Stimulated activated naive CD8-positive, alpha-beta T cell treated with anti-CD3 and anti-CD28 coated beads, Interleukin-15, amount 100 ng/mL, for 72 hours (primary cell): ENCODE results near the gene P2RY11.

Experiments used
- ATAC-seq: fragments of 150-1000 bp; cut with Tn5 transposase; 2 replicates; pipeline ENCODE4 v1.10.0; 2021; ENCODE audit warnings: mild to moderate bottlenecking, moderate library complexity
- DNase-seq, 2 donors: peaks; one replicate each; pipeline ENCODE4 v3.0.0; 2021 to 2022
- H3K27ac Mint-ChIP-seq, 2 donors: one replicate each; pipeline ENCODE4 v1.8.0; 2022; ENCODE audit warnings: mild to moderate bottlenecking in 2 of 2, mixed read lengths in 2 of 2, moderate library complexity in 2 of 2
- H3K27me3 Mint-ChIP-seq: one replicate; pipeline ENCODE4 v1.8.0; 2022; ENCODE audit warnings: mixed read lengths
- H3K4me1 Mint-ChIP-seq: one replicate; pipeline ENCODE4 v1.8.0; 2022; ENCODE audit warnings: mild to moderate bottlenecking, mixed read lengths
- H3K4me3 Mint-ChIP-seq, 2 donors: one replicate each; pipeline ENCODE4 v1.8.0; 2022; ENCODE audit warnings: mild to moderate bottlenecking in 2 of 2, mixed read lengths in 2 of 2, moderate library complexity in 1 of 2
- H3K9me3 Mint-ChIP-seq, 2 donors: one replicate each; pipeline ENCODE4 v1.8.0; 2022; ENCODE audit warnings: mixed read lengths in 2 of 2

The P2RY11 gene

DNA sequence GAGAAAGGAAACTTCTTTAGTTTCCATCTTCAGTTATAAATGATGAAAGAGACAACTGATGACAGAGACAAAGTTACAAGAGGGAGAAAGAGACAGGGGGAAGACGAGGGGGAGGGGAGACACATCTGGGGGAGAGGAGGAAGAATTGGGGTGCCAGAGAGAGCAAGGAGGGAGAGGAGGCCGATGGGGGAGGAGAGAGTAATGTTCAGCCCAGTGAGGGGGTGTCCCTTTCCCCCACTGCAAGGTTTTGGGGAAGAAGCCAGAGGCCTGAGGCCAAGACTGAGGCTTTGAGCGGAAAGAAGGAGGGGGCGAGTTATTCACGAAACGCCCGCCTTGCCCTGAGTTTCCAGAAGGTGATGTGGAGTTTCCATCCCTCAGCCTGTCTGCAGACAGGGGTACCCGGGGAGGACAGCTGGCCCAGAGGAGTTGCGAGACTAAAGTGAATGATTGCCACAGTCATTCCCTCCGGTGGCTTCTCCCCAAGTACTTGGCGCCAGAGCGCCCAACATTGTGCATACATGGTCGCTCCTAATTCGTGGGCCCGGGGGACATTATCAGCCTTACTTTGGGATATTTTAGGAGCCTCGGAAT, 5.9 kb upstream of the P2RY11 start:
- DNase-seq (peak; percentile 91 to 92), ATAC-seq (peak; percentile 65)
- H3K9me3 Mint-ChIP-seq, result no peaks in the 10 kb centered on the region
- H3K4me3 Mint-ChIP-seq, result peak overlapping the region; percentile 84 to 89
- H3K4me1 Mint-ChIP-seq, result peaks cover 90% of the 10 kb centered on the region
- no peaks in the 10 kb centered on the region for H3K27me3 Mint-ChIP-seq
- peak overlapping the region; percentile 99 to 100 for H3K27ac Mint-ChIP-seq

DNA sequence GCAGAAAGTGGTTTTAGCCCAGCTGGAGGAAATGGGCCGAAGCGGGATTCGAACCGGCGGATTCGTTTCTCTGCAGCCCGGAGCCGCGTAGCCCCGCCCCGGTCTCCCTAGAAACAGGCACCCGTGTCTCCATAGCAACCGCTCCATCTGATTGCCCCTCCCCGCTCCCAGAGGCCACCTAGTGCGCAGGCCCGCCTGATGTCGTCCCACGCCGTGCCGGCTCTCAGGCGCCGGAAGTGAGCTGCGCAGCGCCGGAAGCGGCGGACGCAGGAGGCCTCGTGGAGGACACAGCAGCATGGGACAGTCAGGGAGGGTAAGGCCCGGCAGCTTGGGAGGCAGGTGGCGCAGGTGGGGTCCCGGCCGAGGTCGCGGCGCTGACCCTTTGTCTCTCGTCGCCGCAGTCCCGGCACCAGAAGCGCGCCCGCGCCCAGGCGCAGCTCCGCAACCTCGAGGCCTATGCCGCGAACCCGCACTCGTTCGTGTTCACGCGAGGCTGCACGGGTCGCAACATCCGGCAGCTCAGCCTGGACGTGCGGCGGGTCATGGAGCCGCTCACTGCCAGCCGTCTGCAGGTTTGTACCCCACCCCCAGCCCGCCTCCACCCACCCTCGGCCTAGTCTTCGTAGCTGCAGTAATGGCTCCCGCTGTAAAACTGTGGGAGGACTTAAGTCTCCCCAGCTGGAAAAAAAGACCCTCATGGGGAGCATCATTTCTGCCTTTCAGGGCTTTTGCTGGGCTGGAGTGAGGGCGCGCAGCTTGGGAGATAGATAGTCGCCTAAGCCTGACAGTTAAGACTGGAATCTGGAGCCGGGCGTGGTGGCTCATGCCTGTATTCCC, 5.2 kb upstream of the P2RY11 start, which contains the start of gene PPAN:
Gene PPAN (plus strand): TSS at position 263 of the 837 bp plus-strand sequence. CDS start 33 bp downstream, at position 296.
- Mint-ChIP-seq H3K9me3 (no peaks in the 10 kb centered on the region), H3K4me3 (peak within 1 kb of the TSS; percentile 84 to 89), H3K27ac (peak within 1 kb of the TSS; percentile 99 to 100), H3K4me1 (peaks cover 90% of the 10 kb centered on the region), H3K27me3 (no peaks in the 10 kb centered on the region)
- peak; percentile 76 for ATAC-seq
- DNase-seq, result peak; percentile 97 to 99

GRCh38 chr19:10107254-10107653, 4.2 kb upstream of the P2RY11 start:
- no peak for ATAC-seq
- Mint-ChIP-seq H3K9me3 (no peaks in the 10 kb centered on the region), H3K4me1 (peaks cover 90% of the 10 kb centered on the region), H3K27ac (peak overlapping the region; percentile 96 to 99), H3K27me3 (no peaks in the 10 kb centered on the region), H3K4me3 (peak overlapping the region; percentile 84 to 89)
- DNase-seq, result no peak

- H3K27ac Mint-ChIP-seq, result peak overlapping the region; percentile 69 to 96
These were observed 3.6 kb upstream of the P2RY11 start for GRCh38 chr19:10107817-10108367.

GRCh38 chr19:10109528-10109927, 2.0 kb upstream of the P2RY11 start:
- H3K27me3 Mint-ChIP-seq, result no peaks in the 10 kb centered on the region
- H3K27ac Mint-ChIP-seq, result peak overlapping the region in 1 of 2 donors; percentile 76
- H3K4me3 Mint-ChIP-seq, result peak overlapping the region; percentile 40 to 87
- H3K4me1 Mint-ChIP-seq, result peaks cover 93% of the 10 kb centered on the region
- no peaks in the 10 kb centered on the region for H3K9me3 Mint-ChIP-seq
- no peak for DNase-seq
- ATAC-seq, result no peak

More at GRCh38 chr19:10107817-10108367, 3.6 kb upstream of the P2RY11 start:
- Mint-ChIP-seq H3K27me3 (no peaks in the 10 kb centered on the region), H3K9me3 (no peaks in the 10 kb centered on the region), H3K4me3 (peak overlapping the region; percentile 84 to 89), H3K4me1 (peaks cover 90% of the 10 kb centered on the region)
- DNase-seq (no peak), ATAC-seq (no peak)

GRCh38 chr19:10110076-10110971, 1.2 kb upstream of the P2RY11 start:
- Mint-ChIP-seq H3K9me3 (no peaks in the 10 kb centered on the region), H3K27ac (peak overlapping the region; percentile 43 to 70), H3K4me1 (peaks cover 91% of the 10 kb centered on the region), H3K27me3 (no peaks in the 10 kb centered on the region), H3K4me3 (peak overlapping the region; percentile 59 to 87)
- no peak for ATAC-seq
- DNase-seq, result no peak

GRCh38 chr19:10110972-10111317, 548 bp upstream of the P2RY11 start:
- H3K9me3 Mint-ChIP-seq, result no peaks in the 10 kb centered on the region
- DNase-seq (no peak), ATAC-seq (no peak)
- H3K27ac Mint-ChIP-seq, result peak overlapping the region; percentile 43 to 70
- H3K27me3 Mint-ChIP-seq, result no peaks in the 10 kb centered on the region
- H3K4me1 Mint-ChIP-seq, result peaks cover 90% of the 10 kb centered on the region
- peak overlapping the region; percentile 59 to 87 for H3K4me3 Mint-ChIP-seq

DNA sequence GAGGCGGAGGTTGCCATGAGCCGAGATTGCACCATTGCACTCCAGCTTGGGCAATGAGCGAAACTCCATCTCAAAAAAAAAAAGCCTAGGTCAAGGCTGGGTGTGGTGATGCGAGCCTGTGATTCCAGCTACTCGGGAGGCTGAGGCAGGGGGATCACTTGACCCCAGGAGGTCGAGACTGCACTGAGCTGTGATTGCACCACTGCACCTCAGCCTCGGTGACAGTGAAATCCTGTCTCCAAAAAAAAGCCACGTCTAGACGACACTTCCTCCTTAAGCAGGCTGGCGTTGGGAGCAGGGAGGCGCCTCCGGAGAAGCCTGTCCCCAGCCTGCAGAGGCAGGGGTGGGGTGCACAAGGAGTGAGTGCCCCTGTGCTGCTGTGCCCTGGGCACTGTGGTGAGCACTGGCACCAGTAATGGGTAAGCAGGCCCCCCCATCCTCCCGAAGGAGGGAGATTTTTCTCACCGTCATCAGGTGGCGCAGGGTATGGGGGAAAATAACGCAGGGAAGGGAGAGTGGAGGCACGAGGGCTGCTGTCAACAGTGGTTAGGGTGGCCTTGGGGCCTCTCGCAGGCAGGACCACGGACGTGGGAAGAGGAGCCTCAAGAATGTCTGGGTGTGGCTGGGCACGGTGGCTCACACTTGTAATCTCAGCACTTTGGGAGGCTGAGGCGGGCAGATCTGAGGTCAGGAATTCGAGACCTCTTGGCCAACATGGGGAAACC, 706 bp downstream of the P2RY11 start:
- DNase-seq, result peak; percentile 57 to 76
- Mint-ChIP-seq H3K4me3 (peak overlapping the region; percentile 59 to 87), H3K4me1 (peaks cover 96% of the 10 kb centered on the region)

GRCh38 chr19:10112895-10113591, 1.6 kb downstream of the P2RY11 start:
- no peaks in the 10 kb centered on the region for H3K9me3 Mint-ChIP-seq
- peak overlapping the region; percentile 75 to 84 for H3K27ac Mint-ChIP-seq
- no peaks in the 10 kb centered on the region for H3K27me3 Mint-ChIP-seq
- ATAC-seq (peak; percentile 55), DNase-seq (peak; percentile 60 to 66)
- H3K4me3 Mint-ChIP-seq, result peak overlapping the region; percentile 59 to 87
- H3K4me1 Mint-ChIP-seq, result peaks cover 94% of the 10 kb centered on the region

More for the DNA sequence above, 706 bp downstream of the P2RY11 start:
- Mint-ChIP-seq H3K27me3 (no peaks in the 10 kb centered on the region), H3K9me3 (no peaks in the 10 kb centered on the region), H3K27ac (peak overlapping the region; percentile 92 to 97)
- peak; percentile 73 for ATAC-seq

GRCh38 chr19:10113592-10113963, 2.1 kb downstream of the P2RY11 start:
- DNase-seq, result no peak
- peak overlapping the region in 1 of 2 donors; percentile 84 for H3K27ac Mint-ChIP-seq
- peaks cover 94% of the 10 kb centered on the region for H3K4me1 Mint-ChIP-seq
- H3K27me3 Mint-ChIP-seq, result no peaks in the 10 kb centered on the region
- H3K4me3 Mint-ChIP-seq, result peak overlapping the region in 1 of 2 donors; percentile 62
- H3K9me3 Mint-ChIP-seq, result no peaks in the 10 kb centered on the region
- no peak for ATAC-seq

GRCh38 chr19:10113964-10114650, 2.6 kb downstream of the P2RY11 start:
- Mint-ChIP-seq H3K4me3 (peak overlapping the region in 1 of 2 donors; percentile 62), H3K27ac (peak overlapping the region in 1 of 2 donors; percentile 95), H3K4me1 (peaks cover 95% of the 10 kb centered on the region), H3K27me3 (no peaks in the 10 kb centered on the region), H3K9me3 (no peaks in the 10 kb centered on the region)
- DNase-seq (no peak), ATAC-seq (no peak)

DNA sequence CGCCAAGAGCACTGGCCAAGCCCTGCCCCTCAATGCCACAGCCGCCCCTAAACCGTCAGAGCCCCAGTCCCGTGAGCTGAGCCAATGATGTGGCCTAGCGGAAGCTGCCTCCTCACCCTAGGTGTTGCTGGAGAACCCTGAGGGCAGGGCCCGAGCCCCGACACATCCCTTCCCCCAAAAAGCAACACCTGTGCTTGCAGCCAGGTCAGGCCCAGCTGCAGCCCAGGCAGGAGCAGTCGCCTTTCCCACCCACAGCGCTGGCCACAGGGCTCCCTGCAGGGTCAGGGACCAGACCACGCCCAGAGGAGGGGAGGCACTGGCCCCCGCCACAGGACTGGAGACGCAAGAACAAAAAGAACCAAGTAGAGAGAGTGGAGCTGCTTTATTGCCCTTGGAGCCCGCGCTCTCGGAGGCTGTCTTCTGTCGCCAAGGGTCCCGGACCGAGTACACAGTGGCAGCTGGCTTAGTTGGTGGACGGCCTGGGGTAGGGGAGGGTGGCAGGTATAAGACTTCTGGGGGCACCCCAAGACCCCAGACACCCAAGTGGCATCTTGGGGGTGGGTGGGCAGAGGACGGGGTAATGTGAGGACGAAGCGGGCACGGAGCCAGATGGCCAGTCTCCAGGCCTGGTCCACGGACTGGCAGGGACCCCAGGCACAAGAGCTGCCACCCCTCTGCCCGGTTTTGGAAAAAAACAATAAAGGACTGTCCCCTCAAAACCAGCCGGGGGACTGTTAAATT, 3.3 kb downstream of the P2RY11 start:
- H3K4me1 Mint-ChIP-seq, result peaks cover 93% of the 10 kb centered on the region
- no peaks in the 10 kb centered on the region for H3K27me3 Mint-ChIP-seq
- ATAC-seq (no peak), DNase-seq (no peak)
- H3K4me3 Mint-ChIP-seq, result no peak overlapping the region
- no peaks in the 10 kb centered on the region for H3K9me3 Mint-ChIP-seq
- H3K27ac Mint-ChIP-seq, result peak overlapping the region in 1 of 2 donors; percentile 95
